Dendritic cell treated with granulocyte-macrophage colony-stimulating factor and Interleukin-4, amounts not matched to agents 40 ng/mL and 50 ng/mL, for 4 days (primary cell): ENCODE measurements around the gene C19orf38.
"Not testable (repeated sequence)": the region's sequence is repeated elsewhere in the genome, so short reads cannot be mapped to it uniquely, and the experiment has no call there.

Source experiments
- H3K27ac Mint-ChIP-seq: one replicate; pipeline ENCODE4 v1.8.0; 2022; ENCODE audit warnings: mild to moderate bottlenecking, mixed read lengths
- H3K27me3 Mint-ChIP-seq: one replicate; pipeline ENCODE4 v1.8.0; 2022; ENCODE audit warnings: mild to moderate bottlenecking, mixed read lengths
- H3K36me3 Mint-ChIP-seq: one replicate; pipeline ENCODE4 v1.8.0; 2022; ENCODE audit warnings: low read depth, mixed read lengths
- H3K4me1 Mint-ChIP-seq: one replicate; pipeline ENCODE4 v1.8.0; 2022; ENCODE audit warnings: low read depth, mixed read lengths
- H3K4me3 Mint-ChIP-seq: one replicate; pipeline ENCODE4 v1.8.0; 2022; ENCODE audit warnings: mild to moderate bottlenecking, moderate library complexity, mixed read lengths
- H3K9me3 Mint-ChIP-seq: one replicate; pipeline ENCODE4 v1.8.0; 2022; ENCODE audit warnings: mixed read lengths
- intact Hi-C: fragments of 100-400 bp; cut with micrococcal nuclease; formaldehyde crosslinking; loops from one replicate; pipeline ENCODE4 v1.15.0; 2022

C19orf38 gene

GRCh38 chr19:10850631-10851030, 2.4 kb downstream of the C19orf38 start:
- Mint-ChIP-seq H3K36me3 (peaks cover 27% of the 10 kb centered on the region), H3K27ac (no peak overlapping the region), H3K4me3 (no peak overlapping the region), H3K9me3 (no peaks in the 10 kb centered on the region), H3K4me1 (peaks cover 49% of the 10 kb centered on the region), H3K27me3 (no peaks in the 10 kb centered on the region)
- intact Hi-C loops = no loop called here

DNA sequence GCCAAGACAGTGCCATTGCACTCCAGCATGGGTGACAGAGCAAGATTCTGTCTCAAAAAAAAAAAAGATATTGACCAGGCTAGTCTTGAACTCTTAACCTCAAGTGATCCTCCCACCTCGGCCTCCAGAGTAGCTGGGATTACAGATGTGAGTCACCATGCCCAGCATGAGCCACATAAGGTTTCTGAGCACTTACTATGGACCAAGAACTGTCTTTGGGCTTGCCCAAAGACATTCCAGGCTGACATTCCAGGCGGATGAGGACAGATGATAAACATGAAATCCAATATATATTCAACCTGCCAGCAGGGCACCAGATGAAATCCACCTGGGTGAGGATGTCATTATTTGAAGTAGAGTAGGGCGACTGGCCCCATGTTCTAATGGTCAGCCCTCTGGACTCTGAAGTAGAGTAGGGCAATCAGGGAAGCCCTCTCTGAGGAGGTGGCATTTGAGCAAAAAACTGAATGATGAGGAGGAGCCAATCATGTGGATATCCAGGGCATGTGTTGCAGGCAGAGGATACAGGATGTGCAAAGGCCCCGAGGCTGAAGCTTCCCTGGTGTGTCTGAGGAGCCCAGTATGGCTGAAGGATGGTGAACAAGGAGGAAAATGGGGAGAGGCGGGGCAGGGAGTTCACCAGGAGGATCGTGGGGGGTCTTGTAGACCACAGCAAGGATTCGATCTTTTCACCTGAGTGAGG, 4.0 kb downstream of the C19orf38 start:
- Mint-ChIP-seq H3K36me3 (peaks cover 22% of the 10 kb centered on the region), H3K4me3 (no peak overlapping the region), H3K4me1 (peaks cover 55% of the 10 kb centered on the region), H3K27ac (no peak overlapping the region), H3K9me3 (no peaks in the 10 kb centered on the region), H3K27me3 (no peaks in the 10 kb centered on the region)
- intact Hi-C loops = no loop called here

GRCh38 chr19:10852941-10853340, 4.7 kb downstream of the C19orf38 start:
- H3K27ac Mint-ChIP-seq = no peak overlapping the region
- intact Hi-C loops = no loop called here
- H3K9me3 Mint-ChIP-seq = no peaks in the 10 kb centered on the region
- H3K4me1 Mint-ChIP-seq = peaks cover 49% of the 10 kb centered on the region
- H3K27me3 Mint-ChIP-seq = no peaks in the 10 kb centered on the region
- H3K36me3 Mint-ChIP-seq = peaks cover 29% of the 10 kb centered on the region
- no peak overlapping the region for H3K4me3 Mint-ChIP-seq

DNA sequence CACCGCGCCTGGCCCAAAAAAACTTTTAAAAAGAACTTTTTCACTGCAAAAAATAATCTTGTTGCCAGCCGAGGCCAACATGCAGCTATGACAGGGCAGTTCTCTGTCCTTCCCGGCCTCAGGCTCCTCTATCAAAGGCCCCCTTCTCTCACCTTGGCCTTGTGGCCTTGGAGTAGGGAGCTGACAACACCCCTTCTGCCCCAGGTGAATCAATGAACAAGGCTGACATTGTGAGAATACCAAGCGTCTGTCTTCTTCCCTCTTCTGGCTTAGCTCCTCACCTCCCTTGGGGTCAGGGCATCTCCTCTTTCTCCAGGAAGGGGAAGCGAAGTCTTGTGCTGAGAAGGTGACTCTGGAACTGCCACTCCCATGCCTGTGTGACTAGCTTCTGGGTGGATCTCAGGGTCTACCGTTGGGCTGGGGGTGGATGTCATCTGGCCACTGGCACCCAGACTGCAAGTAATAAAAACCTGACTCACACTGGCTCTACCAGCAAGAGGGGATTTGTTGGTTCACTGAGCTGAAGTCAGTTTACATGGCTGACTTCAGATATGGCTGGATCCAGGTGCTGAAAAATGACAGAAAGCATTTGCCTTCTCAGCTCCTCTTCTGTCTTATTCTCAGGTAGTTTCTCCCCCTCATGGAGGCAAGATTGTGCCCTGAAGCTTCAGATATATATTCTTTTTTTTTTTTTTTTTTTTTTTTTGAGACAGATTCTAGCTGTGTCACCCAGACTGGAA, 6.3 kb downstream of the C19orf38 start:
- H3K4me3 Mint-ChIP-seq = no peak overlapping the region
- H3K36me3 Mint-ChIP-seq = peaks cover 37% of the 10 kb centered on the region
- H3K27me3 Mint-ChIP-seq = no peaks in the 10 kb centered on the region
- H3K9me3 Mint-ChIP-seq = no peaks in the 10 kb centered on the region
- no peak overlapping the region for H3K27ac Mint-ChIP-seq
- peaks cover 39% of the 10 kb centered on the region for H3K4me1 Mint-ChIP-seq
- intact Hi-C loops = no loop called here

DNA sequence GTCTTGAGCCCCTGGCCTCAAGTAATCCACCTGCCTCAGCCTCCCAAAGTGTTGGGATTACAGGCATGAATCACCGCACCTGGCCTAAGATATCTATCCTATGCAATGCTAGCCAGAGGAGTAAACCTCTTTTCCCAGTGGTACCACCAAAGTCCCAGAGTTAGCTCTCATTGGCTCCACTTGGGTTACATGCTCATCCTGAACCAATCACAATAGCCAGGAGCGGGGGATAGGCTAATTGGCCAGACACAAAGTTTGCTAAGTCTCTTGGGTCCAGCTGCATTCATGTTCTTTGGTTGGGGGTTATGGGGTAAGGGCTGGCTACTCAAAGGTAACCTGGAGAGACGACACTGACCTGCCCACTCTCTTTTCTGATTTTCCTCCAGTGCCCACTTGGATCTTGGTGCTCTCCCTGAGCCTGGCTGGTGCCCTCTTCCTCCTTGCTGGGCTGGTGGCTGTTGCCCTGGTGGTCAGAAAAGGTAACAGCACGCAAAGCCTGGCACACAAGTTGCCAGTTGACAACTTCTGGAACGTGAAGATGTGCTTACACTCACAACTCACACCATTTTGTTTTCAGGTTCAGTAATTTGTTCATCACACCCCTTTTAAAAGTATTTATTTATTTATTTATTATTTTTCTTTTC, 7.8 kb downstream of the C19orf38 start:
- H3K4me1 Mint-ChIP-seq = peaks cover 36% of the 10 kb centered on the region
- no peak overlapping the region for H3K4me3 Mint-ChIP-seq
- peaks cover 35% of the 10 kb centered on the region for H3K36me3 Mint-ChIP-seq
- intact Hi-C loops = no loop called here
- no peaks in the 10 kb centered on the region for H3K9me3 Mint-ChIP-seq
- no peak overlapping the region for H3K27ac Mint-ChIP-seq
- no peaks in the 10 kb centered on the region for H3K27me3 Mint-ChIP-seq

GRCh38 chr19:10856899-10857298, 8.7 kb downstream of the C19orf38 start:
- H3K4me1 Mint-ChIP-seq = peaks cover 40% of the 10 kb centered on the region
- H3K9me3 Mint-ChIP-seq, H3K27ac Mint-ChIP-seq, intact Hi-C loops, H3K4me3 Mint-ChIP-seq, H3K27me3 Mint-ChIP-seq: not testable (repeated sequence)
- H3K36me3 Mint-ChIP-seq = peaks cover 32% of the 10 kb centered on the region

DNA sequence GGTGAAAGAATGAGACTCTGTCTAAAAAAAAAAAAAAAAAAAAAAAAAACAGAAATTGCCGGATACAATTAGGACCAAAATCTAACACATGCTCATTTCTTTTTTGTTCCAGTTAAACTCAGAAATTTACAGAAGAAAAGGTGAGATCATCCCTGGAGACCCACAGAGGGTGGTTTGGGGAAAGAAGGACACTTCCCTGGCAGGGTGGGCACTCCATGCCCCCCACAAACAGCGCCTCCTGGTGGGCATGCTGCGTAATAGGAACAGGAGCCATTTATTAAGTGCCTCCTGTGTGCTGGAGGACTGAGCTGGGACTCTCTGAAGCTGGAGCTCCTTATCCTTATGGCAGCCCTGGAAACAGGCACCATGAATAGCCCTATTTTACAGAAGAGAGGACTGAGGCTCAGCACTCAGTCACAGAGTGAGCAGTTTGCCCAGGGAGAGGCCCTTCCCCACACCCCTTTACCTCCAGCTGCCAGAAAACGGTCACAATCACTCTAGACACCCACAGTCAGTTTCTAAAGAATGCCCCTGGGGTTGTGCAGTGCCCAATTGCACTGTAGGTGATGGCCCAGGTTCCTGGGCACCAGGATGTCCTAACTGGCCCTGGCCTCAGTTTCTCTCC, 10.1 kb downstream of the C19orf38 start:
- intact Hi-C loops = no loop called here
- Mint-ChIP-seq H3K9me3 (no peaks in the 10 kb centered on the region), H3K4me1 (peaks cover 38% of the 10 kb centered on the region), H3K27ac (no peak overlapping the region), H3K27me3 (no peaks in the 10 kb centered on the region), H3K4me3 (no peak overlapping the region), H3K36me3 (peaks cover 33% of the 10 kb centered on the region)

DNA sequence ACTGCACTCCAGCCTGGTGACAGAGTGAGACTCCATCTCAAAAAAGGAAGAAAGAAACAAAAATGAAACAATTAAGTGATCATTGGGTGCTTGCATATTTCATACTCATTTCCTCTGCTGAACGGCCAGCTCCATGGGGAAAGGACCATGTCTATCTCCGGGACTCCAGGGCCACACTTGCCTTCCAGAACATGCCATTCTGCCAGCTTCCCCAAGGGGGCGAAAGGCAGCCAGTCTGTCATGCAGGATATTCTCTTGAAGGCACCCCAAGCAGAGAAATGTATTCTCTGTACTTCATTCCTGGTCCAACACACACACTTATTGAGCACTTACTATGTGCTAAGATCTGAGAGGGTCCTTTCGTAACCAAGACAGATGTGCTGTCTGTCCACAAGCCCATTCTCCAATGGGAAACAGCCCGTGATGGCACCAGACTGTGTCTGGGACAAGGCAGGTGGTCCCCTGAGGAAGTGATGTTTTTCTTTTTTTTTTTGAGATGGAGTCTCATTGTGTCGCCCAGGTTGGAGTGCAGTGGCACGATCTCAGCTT, 13.0 kb downstream of the C19orf38 start:
- Mint-ChIP-seq H3K4me3 (no peak overlapping the region), H3K36me3 (peaks cover 39% of the 10 kb centered on the region), H3K27me3 (no peaks in the 10 kb centered on the region), H3K9me3 (no peaks in the 10 kb centered on the region), H3K4me1 (peaks cover 44% of the 10 kb centered on the region), H3K27ac (peak overlapping the region; percentile 60)
- intact Hi-C loops = loop anchor here (10.0 kb wide), 1 partner anchor 76 kb away; no protein-coding TSS in a partner anchor

DNA sequence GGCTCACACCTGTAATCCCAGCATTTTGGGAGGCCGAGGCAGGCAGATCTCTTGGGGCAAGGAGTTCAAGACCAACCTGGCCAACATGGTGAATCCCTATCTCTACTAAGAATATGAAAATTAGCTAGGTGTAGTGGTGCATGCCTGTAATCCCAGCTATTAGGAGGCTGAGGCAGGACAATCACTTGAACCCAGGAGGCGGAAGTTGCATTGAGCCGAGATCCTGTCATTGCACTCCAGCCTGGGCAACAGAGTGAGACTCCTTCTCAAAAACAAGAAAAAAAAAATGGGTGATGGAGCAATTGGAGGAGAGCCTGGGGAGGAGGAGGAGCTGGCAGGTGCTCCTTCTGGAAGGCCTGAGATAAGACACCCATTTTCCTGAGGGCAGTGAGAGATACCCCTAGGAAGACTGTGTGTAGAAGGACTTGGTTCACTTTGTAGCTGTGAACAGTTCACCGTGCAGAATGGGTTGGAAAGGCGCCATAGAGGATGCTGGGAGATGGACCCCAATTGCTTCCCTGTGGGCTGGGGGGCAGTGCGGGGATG, 14.4 kb downstream of the C19orf38 start:
- Mint-ChIP-seq H3K27me3 (no peaks in the 10 kb centered on the region), H3K36me3 (peaks cover 35% of the 10 kb centered on the region), H3K27ac (peak overlapping the region; percentile 36), H3K4me1 (peaks cover 51% of the 10 kb centered on the region), H3K9me3 (no peaks in the 10 kb centered on the region), H3K4me3 (no peak overlapping the region)
- intact Hi-C loops = loop anchor here (10.0 kb wide), 1 partner anchor 78 kb away; no protein-coding TSS in a partner anchor

GRCh38 chr19:10863107-10863717, 15.0 kb downstream of the C19orf38 start:
- H3K27ac Mint-ChIP-seq = peak overlapping the region; percentile 36
- peaks cover 55% of the 10 kb centered on the region for H3K4me1 Mint-ChIP-seq
- no peaks in the 10 kb centered on the region for H3K27me3 Mint-ChIP-seq
- intact Hi-C loops = loop anchor here (10.0 kb wide), 1 partner anchor 78 kb away; no protein-coding TSS in a partner anchor
- no peaks in the 10 kb centered on the region for H3K9me3 Mint-ChIP-seq
- H3K36me3 Mint-ChIP-seq = peaks cover 29% of the 10 kb centered on the region
- H3K4me3 Mint-ChIP-seq = no peak overlapping the region

GRCh38 chr19:10864538-10864899, 16.3 kb downstream of the C19orf38 start:
- H3K27ac Mint-ChIP-seq = peak overlapping the region; percentile 36
- H3K4me3 Mint-ChIP-seq = no peak overlapping the region
- intact Hi-C loops = loop anchor here (1.0 to 10.0 kb wide), 2 partner anchors 80 to 147 kb away; no protein-coding TSS in a partner anchor
- H3K4me1 Mint-ChIP-seq = peaks cover 64% of the 10 kb centered on the region
- peaks cover 34% of the 10 kb centered on the region for H3K36me3 Mint-ChIP-seq
- no peaks in the 10 kb centered on the region for H3K27me3 Mint-ChIP-seq
- H3K9me3 Mint-ChIP-seq = no peaks in the 10 kb centered on the region

DNA sequence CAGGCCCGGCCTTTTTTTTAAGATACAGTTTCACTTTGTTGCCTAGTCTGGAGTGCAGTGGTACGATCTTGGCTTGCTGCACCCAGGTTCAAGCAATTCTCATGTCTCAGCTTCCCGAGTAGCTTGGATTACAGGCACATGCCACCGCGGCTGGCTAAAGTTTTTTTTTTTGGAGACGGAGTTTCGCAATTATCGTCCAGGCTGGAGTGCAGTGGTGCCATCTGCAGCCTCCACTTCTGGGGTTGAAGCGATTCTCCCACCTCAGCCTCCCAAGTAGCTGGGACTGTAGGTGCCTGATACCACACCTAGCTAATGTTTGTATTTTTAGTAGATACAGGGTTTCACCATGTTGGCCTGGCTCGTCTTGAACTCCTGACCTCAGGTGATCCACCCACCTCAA, 18.3 kb downstream of the C19orf38 start:
- Mint-ChIP-seq H3K4me3 (no peak overlapping the region), H3K27me3 (no peaks in the 10 kb centered on the region), H3K27ac (peak overlapping the region; percentile 91), H3K9me3 (no peaks in the 10 kb centered on the region), H3K36me3 (peaks cover 31% of the 10 kb centered on the region), H3K4me1 (peaks cover 62% of the 10 kb centered on the region)
- intact Hi-C loops = loop anchor here (10.0 kb wide), 1 partner anchor 82 kb away; no protein-coding TSS in a partner anchor
